Stomach (tissue), 4 donors: ENCODE measurements around the gene HTR1A.

Source experiments
- CTCF ChIP-seq, 7 experiments: fragments of 450-650 bp in 4 of 7; fragments of 200-600 bp in 3 of 7; sonication (generic) in 3 of 7; IDR thresholded peaks; one replicate each; pipeline ENCODE4 v1.5.1; 2016 to 2019; ENCODE audit warnings: antibody characterized with exemption in 7 of 7, control low read depth in 2 of 7, mild to moderate bottlenecking in 1 of 7
- EP300 ChIP-seq: sonication (generic); formaldehyde crosslinking; IDR thresholded peaks from one replicate; pipeline ENCODE4 v1.6.1; 2017; ENCODE audit warnings: antibody characterized with exemption
- POLR2A ChIP-seq, 4 donors: fragments of 450-650 bp; IDR thresholded peaks; one replicate each; pipeline ENCODE4 v1.6.1; 2016; ENCODE audit warnings: antibody characterized with exemption in 4 of 4, control low read depth in 2 of 4, mild to moderate bottlenecking in 1 of 4, moderate library complexity in 1 of 4
- POLR2AphosphoS5 ChIP-seq, 3 donors: sonication (generic); formaldehyde crosslinking; IDR thresholded peaks; one replicate each; pipeline ENCODE4 v1.6.1; 2016; ENCODE audit warnings: antibody characterized with exemption in 3 of 3

GRCh38 chr5:63953217-63953616 lies 9.0 kb downstream of the HTR1A start:
- TF ChIP-seq EP300 = no peak
- no peak for TF ChIP-seq POLR2A (IDR thresholded peaks at IDR 0.05)
- no peak for TF ChIP-seq CTCF (IDR thresholded peaks at IDR 0.05)
- TF ChIP-seq POLR2AphosphoS5 (IDR thresholded peaks at IDR 0.05) = no peak
